Panc1 (cell line): ENCODE measurements around the gene STYK1. TPM values are rescaled to one million over a fixed set of nuclear protein-coding genes. Genes with fewer than 3 reads are reported as not detected.

Source experiments
- ATAC-seq: fragments of 200-7000 bp; cut with Tn5 transposase; 2 replicates; pipeline ENCODE4 v1.9.1; 2020; ENCODE audit warnings: mild to moderate bottlenecking, moderate library complexity
- BruUV-seq: library from RNA; stranded (reverse); fragments of 400-500 nt; replicated peaks from 2 replicates; lab custom pipeline; 2021; lab: Mats Ljungman, UMichigan
- CTCF ChIA-PET: fragments of 300-600 bp; sonication (Branson Sonifier 250); formaldehyde crosslinking; loops from one replicate; lab custom pipeline; 2022; ENCODE audit warnings: antibody characterized with exemption; lab: Charles Lee
- POLR2A ChIA-PET: fragments of 300-600 bp; sonication (Branson Sonifier 250); formaldehyde crosslinking; loops from one replicate; lab custom pipeline; 2022; ENCODE audit warnings: antibody characterized with exemption; lab: Charles Lee
- DNase-seq: peaks from one replicate; pipeline ENCODE4 v3.0.0-alpha.2; 2010; ENCODE audit warnings: low read depth, low spot score
- H3K27ac ChIP-seq: 2 replicates; pipeline ENCODE4 v1.5.1; 2011; ENCODE audit warnings: mild to moderate bottlenecking, low read length, inconsistent platforms
- H3K27me3 ChIP-seq: fragments of 200-500 bp; sonication (Bioruptor generic); 2 replicates; pipeline ENCODE4 v1.6.0; 2014; ENCODE audit warnings: low read length, inconsistent platforms; ENCODE audit not compliant: control insufficient read depth, insufficient read depth
- H3K36me3 ChIP-seq: fragments of 200-500 bp; sonication (Bioruptor generic); 2 replicates; pipeline ENCODE4 v1.5.1; 2014; ENCODE audit warnings: inconsistent platforms, mild to moderate bottlenecking, low read length, moderate library complexity; ENCODE audit not compliant: control insufficient read depth, insufficient read depth
- H3K4me1 ChIP-seq: 2 replicates; pipeline ENCODE4 v1.5.1; 2011; ENCODE audit warnings: inconsistent platforms, mild to moderate bottlenecking, low read length, moderate library complexity; ENCODE audit not compliant: control insufficient read depth, insufficient read depth
- H3K4me3 ChIP-seq, 2 experiments: 2 replicates each; pipeline ENCODE4 v1.5.1; 2011 to 2012; ENCODE audit warnings: low read depth in 2 of 2, low read length in 2 of 2, mild to moderate bottlenecking in 2 of 2, inconsistent platforms in 1 of 2, moderate library complexity in 1 of 2
- H3K9me3 ChIP-seq: fragments of 200-500 bp; sonication (Bioruptor generic); 2 replicates; pipeline ENCODE4 v1.5.1; 2014; ENCODE audit warnings: low read depth, mild to moderate bottlenecking, inconsistent platforms, low read length, moderate library complexity; ENCODE audit not compliant: control insufficient read depth, insufficient read depth
- POLR2AphosphoS5 ChIP-seq: IDR thresholded peaks from 2 replicates; pipeline ENCODE4 v1.6.1; 2012; ENCODE audit warnings: mild to moderate bottlenecking, low read depth, low read length, moderate library complexity
- REST ChIP-seq, 2 experiments: IDR thresholded peaks; 2 replicates each; pipeline ENCODE4 v1.6.1; 2011 to 2012; ENCODE audit warnings: low read depth in 2 of 2, control low read depth in 1 of 2, low read length in 1 of 2, mild to moderate bottlenecking in 1 of 2, moderate library complexity in 1 of 2; ENCODE audit not compliant: insufficient read depth in 1 of 2
- SIN3A ChIP-seq: IDR thresholded peaks from 2 replicates; pipeline ENCODE4 v1.6.1; 2012; ENCODE audit warnings: low read depth, mild to moderate bottlenecking, low read length, moderate library complexity, borderline replicate concordance; ENCODE audit not compliant: insufficient read depth
- TCF7L2 ChIP-seq: IDR thresholded peaks from 2 replicates; pipeline ENCODE4 v1.6.1; 2011; ENCODE audit warnings: mild to moderate bottlenecking, low read depth, low read length, inconsistent platforms
- in situ Hi-C: cut with HindIII; loops from 2 replicates; pipeline ENCODE4 v1.10.0; 2016; ENCODE audit warnings: low sequenced_read_pairs, low pct_unique_long_range_greater_than_20kb
- intact Hi-C: fragments of 100-400 bp; cut with micrococcal nuclease; formaldehyde crosslinking; loops from one replicate; pipeline ENCODE4 v1.10.0; 2022; ENCODE audit not compliant: unreplicated experiment
- total RNA-seq: library from RNA; stranded (reverse); gene quantifications from one replicate; pipeline ENCODE4 v1.2.1, GENCODE V29; 2021; ENCODE audit not compliant: unreplicated experiment
- TF ChIP-seq, protein P1 (sequence below): fragments of 450-650 bp; IDR thresholded peaks from 2 replicates; pipeline ENCODE4 v1.5.1; 2017; ENCODE audit warnings: mild to moderate bottlenecking

The STYK1 gene
- total RNA-seq, 1 experiment from 2014 or later, result 0.85 TPM

GRCh38 chr12:10636124-10636523 lies 37.7 kb downstream of the STYK1 start:
- no peak overlapping the region for H3K4me3 ChIP-seq
- no peaks in the 10 kb centered on the region for H3K36me3 ChIP-seq
- no TSS peak for BruUV-seq
- in situ Hi-C loops (no loop called here), intact Hi-C loops (no loop called here)
- no peak for ATAC-seq
- H3K27me3 ChIP-seq, result no peaks in the 10 kb centered on the region
- no peaks in the 10 kb centered on the region for H3K9me3 ChIP-seq
- no peaks in the 10 kb centered on the region for H3K4me1 ChIP-seq
- CTCF ChIA-PET, result no interaction called here
- no peak for TF ChIP-seq REST (IDR thresholded peaks at IDR 0.05; ENCODE audit: insufficient read depth in 1 of 2, low read depth in 2 of 2, low read length in 1 of 2)
- TF ChIP-seq SIN3A, result no peak
- TF ChIP-seq, protein P1, sequence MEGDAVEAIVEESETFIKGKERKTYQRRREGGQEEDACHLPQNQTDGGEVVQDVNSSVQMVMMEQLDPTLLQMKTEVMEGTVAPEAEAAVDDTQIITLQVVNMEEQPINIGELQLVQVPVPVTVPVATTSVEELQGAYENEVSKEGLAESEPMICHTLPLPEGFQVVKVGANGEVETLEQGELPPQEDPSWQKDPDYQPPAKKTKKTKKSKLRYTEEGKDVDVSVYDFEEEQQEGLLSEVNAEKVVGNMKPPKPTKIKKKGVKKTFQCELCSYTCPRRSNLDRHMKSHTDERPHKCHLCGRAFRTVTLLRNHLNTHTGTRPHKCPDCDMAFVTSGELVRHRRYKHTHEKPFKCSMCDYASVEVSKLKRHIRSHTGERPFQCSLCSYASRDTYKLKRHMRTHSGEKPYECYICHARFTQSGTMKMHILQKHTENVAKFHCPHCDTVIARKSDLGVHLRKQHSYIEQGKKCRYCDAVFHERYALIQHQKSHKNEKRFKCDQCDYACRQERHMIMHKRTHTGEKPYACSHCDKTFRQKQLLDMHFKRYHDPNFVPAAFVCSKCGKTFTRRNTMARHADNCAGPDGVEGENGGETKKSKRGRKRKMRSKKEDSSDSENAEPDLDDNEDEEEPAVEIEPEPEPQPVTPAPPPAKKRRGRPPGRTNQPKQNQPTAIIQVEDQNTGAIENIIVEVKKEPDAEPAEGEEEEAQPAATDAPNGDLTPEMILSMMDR, result no peak
- POLR2A ChIA-PET, result no interaction called here
- DNase-seq, result no peak
- no peak overlapping the region for H3K27ac ChIP-seq

- in situ Hi-C loops (no loop called here), intact Hi-C loops (no loop called here)
- ATAC-seq, result no peak
- TF ChIP-seq REST (IDR thresholded peaks at IDR 0.05; ENCODE audit: insufficient read depth in 1 of 2, low read depth in 2 of 2, low read length in 1 of 2), result no peak
- no peak for TF ChIP-seq POLR2AphosphoS5
- no peak for TF ChIP-seq SIN3A
- TF ChIP-seq, protein P1, result no peak
- no peak for TF ChIP-seq TCF7L2
- no peak overlapping the region for H3K27ac ChIP-seq
- no peaks in the 10 kb centered on the region for H3K27me3 ChIP-seq
- H3K36me3 ChIP-seq, result no peaks in the 10 kb centered on the region
- BruUV-seq, result no TSS peak
- CTCF ChIA-PET, result no interaction called here
- H3K9me3 ChIP-seq, result no peaks in the 10 kb centered on the region
- no peak overlapping the region for H3K4me3 ChIP-seq
- no peaks in the 10 kb centered on the region for H3K4me1 ChIP-seq
- no peak for DNase-seq
- POLR2A ChIA-PET, result no interaction called here
Measured at GRCh38 chr12:10635306-10635705, 38.5 kb downstream of the STYK1 start.
